ENCODE results near the gene NFATC2IP. TPM values are rescaled to one million over a fixed set of nuclear protein-coding genes. Genes with fewer than 3 reads are reported as not detected.

The NFATC2IP gene
- total RNA-seq, result 43.2 TPM

- peak; percentile 100 for DNase-seq (ENCODE audit: low spot score)
These were observed at the start of gene NFATC2IP for GRCh38 chr16:28950648-28951409. Gene NFATC2IP (plus strand): TSS chr16:28950937. CDS start chr16:28951012, 75 bp downstream.

GRCh38 chr16:28901862-28902261 is 48.9 kb upstream of the NFATC2IP start:
- no peak for DNase-seq (ENCODE audit: low spot score)

- DNase-seq (ENCODE audit: low spot score), result no peak
These were observed 47.8 kb upstream of the NFATC2IP start for GRCh38 chr16:28902909-28903308.

GRCh38 chr16:28903344-28904042 is 47.2 kb upstream of the NFATC2IP start:
- no peak for DNase-seq (ENCODE audit: low spot score)

- DNase-seq (ENCODE audit: low spot score), result no peak
These were observed 46.4 kb upstream of the NFATC2IP start for GRCh38 chr16:28904363-28904762.

- no peak for DNase-seq (ENCODE audit: low spot score)
These were observed 45.9 kb upstream of the NFATC2IP start for GRCh38 chr16:28904828-28905227.

GRCh38 chr16:28905229-28905754 is 45.4 kb upstream of the NFATC2IP start:
- no peak for DNase-seq (ENCODE audit: low spot score)

- no peak for DNase-seq (ENCODE audit: low spot score)
These were observed 44.9 kb upstream of the NFATC2IP start for GRCh38 chr16:28905800-28906372.

- no peak for DNase-seq (ENCODE audit: low spot score)
These were observed 40.4 kb upstream of the NFATC2IP start for GRCh38 chr16:28910086-28911031.

- DNase-seq (ENCODE audit: low spot score), result no peak
These were observed 38.2 kb upstream of the NFATC2IP start for GRCh38 chr16:28912558-28912957.

GRCh38 chr16:28913946-28914724 is 36.6 kb upstream of the NFATC2IP start:
- DNase-seq (ENCODE audit: low spot score), result no peak

- DNase-seq (ENCODE audit: low spot score), result no peak
These were observed 35.6 kb upstream of the NFATC2IP start for GRCh38 chr16:28915181-28915580.

GRCh38 chr16:28917095-28917494 is 33.6 kb upstream of the NFATC2IP start:
- DNase-seq (ENCODE audit: low spot score), result no peak

- DNase-seq (ENCODE audit: low spot score), result no peak
These were observed 32.0 kb upstream of the NFATC2IP start for GRCh38 chr16:28918698-28919097.

- no peak for DNase-seq (ENCODE audit: low spot score)
These were observed 27.5 kb upstream of the NFATC2IP start for GRCh38 chr16:28923231-28923587.

- DNase-seq (ENCODE audit: low spot score), result no peak
These were observed 26.9 kb upstream of the NFATC2IP start for GRCh38 chr16:28923652-28924398.

GRCh38 chr16:28924399-28924761 is 26.4 kb upstream of the NFATC2IP start:
- no peak for DNase-seq (ENCODE audit: low spot score)

GRCh38 chr16:28924762-28925385 is 25.9 kb upstream of the NFATC2IP start, which contains the start of gene RABEP2:
Gene RABEP2 (minus strand): TSS chr16:28925238. CDS start chr16:28925163, 75 bp downstream.
- peak; percentile 96 for DNase-seq (ENCODE audit: low spot score)

Data from ureter (tissue), 1 donor.